Activated CD4-positive, alpha-beta T cell treated with anti-CD3 and anti-CD28 coated beads, Interleukin-2, amount 50 U/mL, for 1 hour (primary cell): ENCODE results near the gene RANBP17.
"Not testable (repeated sequence)": the region's sequence is repeated elsewhere in the genome, so short reads cannot be mapped to it uniquely, and the experiment has no call there.

Experiments
- DNase-seq: peaks from one replicate; pipeline ENCODE4 v3.0.0-alpha.2; 2020

The RANBP17 gene

GRCh38 chr5:171162165-171162564, 300.3 kb downstream of the RANBP17 start:
- DNase-seq, result no peak

- no peak for DNase-seq
These were observed 300.8 kb downstream of the RANBP17 start for GRCh38 chr5:171162596-171162995.

- no peak for DNase-seq
These were observed 304.9 kb downstream of the RANBP17 start for GRCh38 chr5:171166766-171167165.

- no peak for DNase-seq
These were observed 306.4 kb downstream of the RANBP17 start for GRCh38 chr5:171168171-171168570.

- not testable (repeated sequence) for DNase-seq
These were observed 313.1 kb downstream of the RANBP17 start for GRCh38 chr5:171174960-171175359.

GRCh38 chr5:171175746-171176145, 313.9 kb downstream of the RANBP17 start:
- DNase-seq, result no peak

- DNase-seq, result not testable (repeated sequence)
These were observed 316.4 kb downstream of the RANBP17 start for GRCh38 chr5:171178190-171178589.

GRCh38 chr5:171188016-171188415, 326.2 kb downstream of the RANBP17 start:
- no peak for DNase-seq

- no peak for DNase-seq
These were observed 327.6 kb downstream of the RANBP17 start for GRCh38 chr5:171189442-171189841.

GRCh38 chr5:171192111-171192510, 330.3 kb downstream of the RANBP17 start:
- no peak for DNase-seq

GRCh38 chr5:171201310-171201709, 339.5 kb downstream of the RANBP17 start:
- DNase-seq, result no peak

- DNase-seq, result no peak
These were observed 343.6 kb downstream of the RANBP17 start for GRCh38 chr5:171205375-171205774.

- DNase-seq, result no peak
These were observed 345.5 kb downstream of the RANBP17 start for GRCh38 chr5:171207256-171207847.

GRCh38 chr5:171221916-171222315, 360.1 kb downstream of the RANBP17 start:
- no peak for DNase-seq

- no peak for DNase-seq
These were observed 362.1 kb downstream of the RANBP17 start for GRCh38 chr5:171223927-171224326.

- no peak for DNase-seq
These were observed 364.4 kb downstream of the RANBP17 start for GRCh38 chr5:171226096-171226754.

- DNase-seq, result no peak
These were observed 365.0 kb downstream of the RANBP17 start for GRCh38 chr5:171226864-171227263.

GRCh38 chr5:171236651-171237050, 374.8 kb downstream of the RANBP17 start:
- no peak for DNase-seq

GRCh38 chr5:171242521-171242920, 380.7 kb downstream of the RANBP17 start:
- no peak for DNase-seq

GRCh38 chr5:171246231-171246630, 384.4 kb downstream of the RANBP17 start:
- DNase-seq, result no peak

- no peak for DNase-seq
These were observed 387.6 kb downstream of the RANBP17 start for GRCh38 chr5:171249460-171249859.

- DNase-seq, result no peak
These were observed 388.9 kb downstream of the RANBP17 start for GRCh38 chr5:171250738-171251137.

GRCh38 chr5:171251519-171251918, 389.7 kb downstream of the RANBP17 start:
- DNase-seq, result no peak

GRCh38 chr5:171252674-171253073, 390.9 kb downstream of the RANBP17 start:
- DNase-seq, result no peak
